Liver (tissue), 9 donors: ENCODE measurements around the gene FBXO38. TPM values are rescaled to one million over a fixed set of nuclear protein-coding genes. Genes with fewer than 3 reads are reported as not detected.

Source experiments
- DNase-seq: peaks from one replicate; pipeline ENCODE4 v3.0.0-alpha.2; 2017; ENCODE audit warnings: low spot score
- H3K27ac ChIP-seq, 2 donors: one replicate each; pipeline ENCODE4 v1.7.0; 2013; ENCODE audit warnings: inconsistent platforms in 2 of 2, low read length in 2 of 2, control low read depth in 1 of 2, low read depth in 1 of 2, mild to moderate bottlenecking in 1 of 2
- H3K27me3 ChIP-seq, 4 donors: one replicate each; pipeline versions ENCODE4 v1.6.1 to v1.7.0; 2013; ENCODE audit warnings: low read length in 3 of 4, inconsistent platforms in 1 of 4, mild to moderate bottlenecking in 1 of 4, moderate library complexity in 1 of 4; ENCODE audit not compliant: control insufficient read depth in 4 of 4, insufficient read depth in 4 of 4
- H3K36me3 ChIP-seq, 4 donors: one replicate each; pipeline versions ENCODE4 v1.6.1 to v1.7.0; 2013; ENCODE audit warnings: low read length in 3 of 4, mild to moderate bottlenecking in 3 of 4, low read depth in 1 of 4, moderate library complexity in 1 of 4; ENCODE audit not compliant: control insufficient read depth in 4 of 4, insufficient read depth in 3 of 4
- H3K4me1 ChIP-seq, 4 donors: one replicate each; pipeline versions ENCODE4 v1.6.1 to v1.7.0; 2013; ENCODE audit warnings: low read length in 3 of 4, mild to moderate bottlenecking in 3 of 4, moderate library complexity in 1 of 4; ENCODE audit not compliant: control insufficient read depth in 4 of 4, insufficient read depth in 4 of 4
- H3K4me3 ChIP-seq, 3 donors: one replicate each; pipeline versions ENCODE4 v1.6.1 to v1.7.0; 2013; ENCODE audit warnings: low read length in 3 of 3, control low read depth in 1 of 3, low read depth in 1 of 3, mild to moderate bottlenecking in 1 of 3
- H3K9ac ChIP-seq, 2 donors: one replicate each; pipeline ENCODE4 v1.7.0; 2013; ENCODE audit warnings: low read length in 2 of 2, mild to moderate bottlenecking in 2 of 2, moderate library complexity in 2 of 2, control low read depth in 1 of 2, low read depth in 1 of 2
- H3K9me3 ChIP-seq, 4 donors: one replicate each; pipeline versions ENCODE4 v1.6.1 to v1.7.0; 2013; ENCODE audit warnings: low read length in 3 of 4; ENCODE audit not compliant: control insufficient read depth in 4 of 4
- FOXA1 ChIP-seq: IDR thresholded peaks from 2 replicates; pipeline ENCODE4 v1.6.1; 2016; ENCODE audit warnings: antibody characterized with exemption
- FOXA2 ChIP-seq: IDR thresholded peaks from 2 replicates; pipeline ENCODE4 v1.6.1; 2016; ENCODE audit warnings: antibody characterized with exemption
- GABPA ChIP-seq, 2 donors: IDR thresholded peaks in 1 of 2; conservative IDR thresholded peaks in 1 of 2; 2 replicates each; pipeline ENCODE4 v1.6.1; 2016; ENCODE audit warnings: antibody characterized with exemption in 2 of 2, mild to moderate bottlenecking in 1 of 2, moderate library complexity in 1 of 2
- HNF4A ChIP-seq, 2 donors: conservative IDR thresholded peaks; 2 replicates each; pipeline ENCODE4 v1.6.1; 2016; ENCODE audit warnings: antibody characterized with exemption in 2 of 2, mild to moderate bottlenecking in 2 of 2
- HNF4G ChIP-seq: IDR thresholded peaks from 2 replicates; pipeline ENCODE4 v1.6.1; 2016; ENCODE audit warnings: antibody characterized with exemption
- JUND ChIP-seq, 2 donors: IDR thresholded peaks; 2 replicates each; pipeline ENCODE4 v1.6.1; 2016; ENCODE audit warnings: antibody characterized with exemption in 2 of 2
- NR2F2 ChIP-seq: IDR thresholded peaks from 2 replicates; pipeline ENCODE4 v1.6.1; 2016; ENCODE audit warnings: antibody characterized with exemption
- RAD21 ChIP-seq, 2 donors: IDR thresholded peaks; 2 replicates each; pipeline ENCODE4 v1.6.1; 2016; ENCODE audit warnings: antibody characterized with exemption in 2 of 2, mild to moderate bottlenecking in 2 of 2
- RXRA ChIP-seq, 2 donors: IDR thresholded peaks; 2 replicates each; pipeline ENCODE4 v1.6.1; 2017 to 2018; ENCODE audit warnings: antibody characterized with exemption in 2 of 2, mild to moderate bottlenecking in 1 of 2
- SP1 ChIP-seq: IDR thresholded peaks from 2 replicates; pipeline ENCODE4 v1.6.1; 2018; ENCODE audit warnings: antibody characterized with exemption, mild to moderate bottlenecking
- TAF1 ChIP-seq: conservative IDR thresholded peaks from 2 replicates; pipeline ENCODE4 v1.6.1; 2016; ENCODE audit warnings: antibody characterized with exemption, mild to moderate bottlenecking
- YY1 ChIP-seq: IDR thresholded peaks from 2 replicates; pipeline ENCODE4 v1.6.1; 2016; ENCODE audit warnings: antibody characterized with exemption, mild to moderate bottlenecking
- WGBS: extraction: QIAGEN DNeasy Blood & Tissue Kit; methylation state at CpG from one replicate; pipeline ENCODE4 v1.1.7; 2013; 5-methylcytosine and 5-hydroxymethylcytosine counted together
- polyA plus RNA-seq, 2 donors: library from polyadenylated mRNA; stranded (reverse) in 1 of 2; unstranded in 1 of 2; fragments of 200-250 nt in 1 of 2; fragments of >200 nt in 1 of 2; fragmentation: Nextera tagmentation in 1 of 2; extraction: Ambion mirVana in 1 of 2; gene quantifications; one replicate each; pipeline versions ENCODE4 v1.2.1 to v1.2.3, GENCODE V29; 2013 to 2015
- total RNA-seq, 2 donors: library from RNA; depleted of rRNA; stranded (reverse); fragments of >200 nt; gene quantifications; one replicate each; pipeline ENCODE4 v1.2.3, GENCODE V29; 2014
- TF ChIP-seq, protein P1 (sequence below): IDR thresholded peaks from 2 replicates; pipeline ENCODE4 v1.6.1; 2016; ENCODE audit warnings: antibody characterized with exemption
- TF ChIP-seq, protein P2 (sequence below): fragments of 150-350 bp; IDR thresholded peaks from 2 replicates; pipeline ENCODE4 v1.5.1; 2017; ENCODE audit warnings: improper control_type of control experiment, low read depth, low read length; ENCODE audit not compliant: missing input control
- TF ChIP-seq, protein P3 (sequence below): IDR thresholded peaks from 2 replicates; pipeline ENCODE4 v1.6.1; 2016; ENCODE audit warnings: antibody characterized with exemption
- TF ChIP-seq, protein P4 (sequence below): IDR thresholded peaks from 2 replicates; pipeline ENCODE4 v1.6.1; 2016; ENCODE audit warnings: antibody characterized with exemption, mild to moderate bottlenecking
- TF ChIP-seq, protein P5 (sequence below): IDR thresholded peaks from 2 replicates; pipeline ENCODE4 v1.6.1; 2016; ENCODE audit warnings: antibody characterized with exemption
- donor health status: healthy.
- donor health status: healthy.
- donor health status: healthy.
- donor health status: healthy.
- donor health status: healthy.

FBXO38 gene
- total and polyA plus RNA-seq, 4 donors: 8.2 to 40.9 (median 25.3) TPM

DNA sequence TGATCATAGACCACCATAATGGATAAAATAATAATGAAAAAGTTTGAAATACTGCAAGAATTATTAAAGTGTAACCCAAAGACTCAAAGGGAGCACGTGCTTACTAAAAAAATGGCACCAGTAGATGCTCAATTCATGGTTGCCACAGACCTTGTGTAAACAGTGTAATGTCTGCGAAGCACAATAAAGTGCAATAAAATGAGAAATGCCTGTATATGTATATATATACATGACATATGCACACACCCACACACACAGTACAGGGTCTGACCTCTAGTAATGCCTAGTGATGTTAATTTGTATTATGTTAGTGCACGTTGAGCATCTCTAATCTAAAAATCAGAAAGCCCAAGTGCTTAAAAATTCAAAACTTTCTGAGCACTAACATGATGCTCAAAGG is 52.3 kb downstream of the FBXO38 start:
- Histone ChIP-seq H3K4me3 (no peak overlapping the region), H3K9ac (no peak overlapping the region), H3K27me3 (no peaks in the 10 kb centered on the region), H3K27ac (no peak overlapping the region), H3K4me1 (no peaks in the 10 kb centered on the region), H3K9me3 (no peaks in the 10 kb centered on the region), H3K36me3 (peaks cover 10 to 56% (median 49%) of the 10 kb centered on the region in 4 donors)
- 90% methylated on average over 3 of the region's 3 CpGs for WGBS
- no peak for DNase-seq
- TF ChIP-seq NR2F2 (no peak), FOXA2 (no peak), YY1 (no peak), TAF1 (no peak), SP1 (no peak), HNF4A (conservative IDR thresholded peaks at IDR 0.05) (no peak), JUND (IDR thresholded peaks at IDR 0.05) (no peak)
- TF ChIP-seq, protein P1, sequence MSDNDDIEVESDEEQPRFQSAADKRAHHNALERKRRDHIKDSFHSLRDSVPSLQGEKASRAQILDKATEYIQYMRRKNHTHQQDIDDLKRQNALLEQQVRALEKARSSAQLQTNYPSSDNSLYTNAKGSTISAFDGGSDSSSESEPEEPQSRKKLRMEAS: no peak
- TF ChIP-seq, protein P2, sequence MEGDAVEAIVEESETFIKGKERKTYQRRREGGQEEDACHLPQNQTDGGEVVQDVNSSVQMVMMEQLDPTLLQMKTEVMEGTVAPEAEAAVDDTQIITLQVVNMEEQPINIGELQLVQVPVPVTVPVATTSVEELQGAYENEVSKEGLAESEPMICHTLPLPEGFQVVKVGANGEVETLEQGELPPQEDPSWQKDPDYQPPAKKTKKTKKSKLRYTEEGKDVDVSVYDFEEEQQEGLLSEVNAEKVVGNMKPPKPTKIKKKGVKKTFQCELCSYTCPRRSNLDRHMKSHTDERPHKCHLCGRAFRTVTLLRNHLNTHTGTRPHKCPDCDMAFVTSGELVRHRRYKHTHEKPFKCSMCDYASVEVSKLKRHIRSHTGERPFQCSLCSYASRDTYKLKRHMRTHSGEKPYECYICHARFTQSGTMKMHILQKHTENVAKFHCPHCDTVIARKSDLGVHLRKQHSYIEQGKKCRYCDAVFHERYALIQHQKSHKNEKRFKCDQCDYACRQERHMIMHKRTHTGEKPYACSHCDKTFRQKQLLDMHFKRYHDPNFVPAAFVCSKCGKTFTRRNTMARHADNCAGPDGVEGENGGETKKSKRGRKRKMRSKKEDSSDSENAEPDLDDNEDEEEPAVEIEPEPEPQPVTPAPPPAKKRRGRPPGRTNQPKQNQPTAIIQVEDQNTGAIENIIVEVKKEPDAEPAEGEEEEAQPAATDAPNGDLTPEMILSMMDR: no peak
- TF ChIP-seq, protein P3, sequence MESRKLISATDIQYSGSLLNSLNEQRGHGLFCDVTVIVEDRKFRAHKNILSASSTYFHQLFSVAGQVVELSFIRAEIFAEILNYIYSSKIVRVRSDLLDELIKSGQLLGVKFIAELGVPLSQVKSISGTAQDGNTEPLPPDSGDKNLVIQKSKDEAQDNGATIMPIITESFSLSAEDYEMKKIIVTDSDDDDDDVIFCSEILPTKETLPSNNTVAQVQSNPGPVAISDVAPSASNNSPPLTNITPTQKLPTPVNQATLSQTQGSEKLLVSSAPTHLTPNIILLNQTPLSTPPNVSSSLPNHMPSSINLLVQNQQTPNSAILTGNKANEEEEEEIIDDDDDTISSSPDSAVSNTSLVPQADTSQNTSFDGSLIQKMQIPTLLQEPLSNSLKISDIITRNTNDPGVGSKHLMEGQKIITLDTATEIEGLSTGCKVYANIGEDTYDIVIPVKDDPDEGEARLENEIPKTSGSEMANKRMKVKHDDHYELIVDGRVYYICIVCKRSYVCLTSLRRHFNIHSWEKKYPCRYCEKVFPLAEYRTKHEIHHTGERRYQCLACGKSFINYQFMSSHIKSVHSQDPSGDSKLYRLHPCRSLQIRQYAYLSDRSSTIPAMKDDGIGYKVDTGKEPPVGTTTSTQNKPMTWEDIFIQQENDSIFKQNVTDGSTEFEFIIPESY: no peak
- TF ChIP-seq, protein P4, sequence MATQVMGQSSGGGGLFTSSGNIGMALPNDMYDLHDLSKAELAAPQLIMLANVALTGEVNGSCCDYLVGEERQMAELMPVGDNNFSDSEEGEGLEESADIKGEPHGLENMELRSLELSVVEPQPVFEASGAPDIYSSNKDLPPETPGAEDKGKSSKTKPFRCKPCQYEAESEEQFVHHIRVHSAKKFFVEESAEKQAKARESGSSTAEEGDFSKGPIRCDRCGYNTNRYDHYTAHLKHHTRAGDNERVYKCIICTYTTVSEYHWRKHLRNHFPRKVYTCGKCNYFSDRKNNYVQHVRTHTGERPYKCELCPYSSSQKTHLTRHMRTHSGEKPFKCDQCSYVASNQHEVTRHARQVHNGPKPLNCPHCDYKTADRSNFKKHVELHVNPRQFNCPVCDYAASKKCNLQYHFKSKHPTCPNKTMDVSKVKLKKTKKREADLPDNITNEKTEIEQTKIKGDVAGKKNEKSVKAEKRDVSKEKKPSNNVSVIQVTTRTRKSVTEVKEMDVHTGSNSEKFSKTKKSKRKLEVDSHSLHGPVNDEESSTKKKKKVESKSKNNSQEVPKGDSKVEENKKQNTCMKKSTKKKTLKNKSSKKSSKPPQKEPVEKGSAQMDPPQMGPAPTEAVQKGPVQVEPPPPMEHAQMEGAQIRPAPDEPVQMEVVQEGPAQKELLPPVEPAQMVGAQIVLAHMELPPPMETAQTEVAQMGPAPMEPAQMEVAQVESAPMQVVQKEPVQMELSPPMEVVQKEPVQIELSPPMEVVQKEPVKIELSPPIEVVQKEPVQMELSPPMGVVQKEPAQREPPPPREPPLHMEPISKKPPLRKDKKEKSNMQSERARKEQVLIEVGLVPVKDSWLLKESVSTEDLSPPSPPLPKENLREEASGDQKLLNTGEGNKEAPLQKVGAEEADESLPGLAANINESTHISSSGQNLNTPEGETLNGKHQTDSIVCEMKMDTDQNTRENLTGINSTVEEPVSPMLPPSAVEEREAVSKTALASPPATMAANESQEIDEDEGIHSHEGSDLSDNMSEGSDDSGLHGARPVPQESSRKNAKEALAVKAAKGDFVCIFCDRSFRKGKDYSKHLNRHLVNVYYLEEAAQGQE: no peak

DNA sequence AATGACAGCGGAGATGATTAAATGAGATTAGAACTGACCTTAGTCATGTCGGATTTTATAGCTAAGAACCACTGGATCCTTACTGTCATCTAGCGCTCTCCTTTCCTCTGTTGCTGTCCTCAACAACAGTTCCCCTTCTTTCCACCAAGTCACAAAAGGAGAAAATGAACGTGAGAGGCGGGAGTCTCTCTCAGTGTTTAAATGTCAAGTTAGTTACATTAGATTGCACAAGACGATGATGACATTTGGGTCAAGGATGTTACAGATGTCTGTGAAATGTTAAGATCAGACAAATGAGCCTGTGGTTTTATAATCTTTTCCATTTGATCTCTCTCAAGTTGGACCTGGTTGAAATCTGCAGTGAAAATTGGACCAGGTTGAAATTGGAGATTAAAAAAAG is 53.5 kb downstream of the FBXO38 start:
- Histone ChIP-seq H3K4me3 (no peak overlapping the region), H3K27ac (no peak overlapping the region), H3K9me3 (no peaks in the 10 kb centered on the region), H3K4me1 (no peaks in the 10 kb centered on the region), H3K9ac (no peak overlapping the region), H3K36me3 (peaks cover 8 to 62% (median 56%) of the 10 kb centered on the region in 4 donors), H3K27me3 (no peaks in the 10 kb centered on the region)
- WGBS: 87% methylated on average over 6 of the region's 6 CpGs
- no peak for DNase-seq
- no peak for TF ChIP-seq HNF4G
- TF ChIP-seq, protein P3: no peak
- no peak for TF ChIP-seq RXRA (IDR thresholded peaks at IDR 0.05)
- no peak for TF ChIP-seq TAF1
- TF ChIP-seq, protein P1: no peak
- no peak for TF ChIP-seq JUND (IDR thresholded peaks at IDR 0.05)
- TF ChIP-seq SP1: no peak
- no peak for TF ChIP-seq GABPA (IDR thresholded peaks at IDR 0.05 in 1 of 2, conservative IDR thresholded peaks at IDR 0.05 in 1 of 2)
- TF ChIP-seq RAD21 (IDR thresholded peaks at IDR 0.05): no peak
- TF ChIP-seq FOXA1: no peak
- TF ChIP-seq HNF4A (conservative IDR thresholded peaks at IDR 0.05): no peak
- TF ChIP-seq, protein P5, sequence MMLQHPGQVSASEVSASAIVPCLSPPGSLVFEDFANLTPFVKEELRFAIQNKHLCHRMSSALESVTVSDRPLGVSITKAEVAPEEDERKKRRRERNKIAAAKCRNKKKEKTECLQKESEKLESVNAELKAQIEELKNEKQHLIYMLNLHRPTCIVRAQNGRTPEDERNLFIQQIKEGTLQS: no peak
- no peak for TF ChIP-seq YY1
- no peak for TF ChIP-seq FOXA2
- TF ChIP-seq, protein P4: no peak
- TF ChIP-seq NR2F2: no peak
